OCI-LY7 (cell line): Measurements from ENCODE around the gene FADS3.

Source experiments
- EZH2phosphoT487 ChIP-seq: fragments of 200-600 bp; sonication (generic); IDR thresholded peaks from 2 replicates; pipeline ENCODE4 v1.6.1; 2018; ENCODE audit warnings: low read depth, borderline replicate concordance, mild to moderate bottlenecking, mixed run types, antibody characterized with exemption, low read length, moderate library complexity, mixed read lengths
- TF ChIP-seq, protein P1 (sequence below): fragments of 200-600 bp; sonication (generic); conservative IDR thresholded peaks from 2 replicates; pipeline ENCODE4 v1.5.1; 2014; ENCODE audit warnings: mild to moderate bottlenecking, antibody characterized with exemption, low read length, moderate library complexity, mixed read lengths

GRCh38 chr11:61914471-61915171, 23.3 kb upstream of the FADS3 start:
- TF ChIP-seq, protein P1, sequence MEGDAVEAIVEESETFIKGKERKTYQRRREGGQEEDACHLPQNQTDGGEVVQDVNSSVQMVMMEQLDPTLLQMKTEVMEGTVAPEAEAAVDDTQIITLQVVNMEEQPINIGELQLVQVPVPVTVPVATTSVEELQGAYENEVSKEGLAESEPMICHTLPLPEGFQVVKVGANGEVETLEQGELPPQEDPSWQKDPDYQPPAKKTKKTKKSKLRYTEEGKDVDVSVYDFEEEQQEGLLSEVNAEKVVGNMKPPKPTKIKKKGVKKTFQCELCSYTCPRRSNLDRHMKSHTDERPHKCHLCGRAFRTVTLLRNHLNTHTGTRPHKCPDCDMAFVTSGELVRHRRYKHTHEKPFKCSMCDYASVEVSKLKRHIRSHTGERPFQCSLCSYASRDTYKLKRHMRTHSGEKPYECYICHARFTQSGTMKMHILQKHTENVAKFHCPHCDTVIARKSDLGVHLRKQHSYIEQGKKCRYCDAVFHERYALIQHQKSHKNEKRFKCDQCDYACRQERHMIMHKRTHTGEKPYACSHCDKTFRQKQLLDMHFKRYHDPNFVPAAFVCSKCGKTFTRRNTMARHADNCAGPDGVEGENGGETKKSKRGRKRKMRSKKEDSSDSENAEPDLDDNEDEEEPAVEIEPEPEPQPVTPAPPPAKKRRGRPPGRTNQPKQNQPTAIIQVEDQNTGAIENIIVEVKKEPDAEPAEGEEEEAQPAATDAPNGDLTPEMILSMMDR = no peak
- TF ChIP-seq EZH2phosphoT487 = no peak
